Suprapubic skin (tissue), 4 donors: ENCODE measurements around the gene CHRM4. TPM values are rescaled to one million over a fixed set of nuclear protein-coding genes. Genes with fewer than 3 reads are reported as not detected.

Experiments used
- DNase-seq, 2 donors: peaks; one replicate each; pipeline ENCODE4 v3.0.0-alpha.2; 2019; ENCODE audit warnings: low spot score in 2 of 2
- H3K27ac ChIP-seq: fragments of 200-600 bp; sonication (generic); one replicate; pipeline ENCODE4 v1.5.1; 2019
- H3K27me3 ChIP-seq: fragments of 200-600 bp; sonication (generic); one replicate; pipeline ENCODE4 v1.5.1; 2019
- H3K36me3 ChIP-seq: fragments of 200-600 bp; sonication (generic); one replicate; pipeline ENCODE4 v1.5.1; 2019
- H3K4me1 ChIP-seq: fragments of 200-600 bp; sonication (generic); one replicate; pipeline ENCODE4 v1.5.1; 2019
- H3K4me3 ChIP-seq: fragments of 200-600 bp; sonication (generic); one replicate; pipeline ENCODE4 v1.5.1; 2019; ENCODE audit warnings: mild to moderate bottlenecking
- H3K9me3 ChIP-seq: fragments of 200-600 bp; sonication (generic); one replicate; pipeline ENCODE4 v1.5.1; 2019
- EP300 ChIP-seq: sonication (generic); formaldehyde crosslinking; IDR thresholded peaks from one replicate; pipeline ENCODE4 v1.6.1; 2017; ENCODE audit warnings: antibody characterized with exemption
- POLR2A ChIP-seq, 2 donors: fragments of 450-650 bp; IDR thresholded peaks; one replicate each; pipeline ENCODE4 v1.6.1; 2017; ENCODE audit warnings: antibody characterized with exemption in 2 of 2, mild to moderate bottlenecking in 2 of 2, moderate library complexity in 2 of 2
- POLR2AphosphoS5 ChIP-seq, 3 donors: sonication (generic); formaldehyde crosslinking; IDR thresholded peaks; one replicate each; pipeline ENCODE4 v1.6.1; 2017; ENCODE audit warnings: antibody characterized with exemption in 3 of 3
- WGBS: methylation state at CpG from one replicate; pipeline ENCODE4 v1.1.5; 2018; 5-methylcytosine and 5-hydroxymethylcytosine counted together
- total RNA-seq, 4 donors: library from RNA; depleted of rRNA; stranded (reverse); fragments of >200 nt; gene quantifications; one replicate each; pipeline ENCODE4 v1.1.0, GENCODE V29; 2016
- TF ChIP-seq, protein P1 (sequence below), 2 donors: fragments of 200-600 bp in 1 of 2; fragments of 450-650 bp in 1 of 2; sonication (generic) in 1 of 2; IDR thresholded peaks; one replicate each; pipeline ENCODE4 v1.5.1; 2016 to 2019; ENCODE audit warnings: antibody characterized with exemption in 2 of 2, mild to moderate bottlenecking in 1 of 2, moderate library complexity in 1 of 2

The CHRM4 gene
- total RNA-seq, 4 donors from 2014 or later = 0.80 to 3.0 (median 2.6) TPM

DNA sequence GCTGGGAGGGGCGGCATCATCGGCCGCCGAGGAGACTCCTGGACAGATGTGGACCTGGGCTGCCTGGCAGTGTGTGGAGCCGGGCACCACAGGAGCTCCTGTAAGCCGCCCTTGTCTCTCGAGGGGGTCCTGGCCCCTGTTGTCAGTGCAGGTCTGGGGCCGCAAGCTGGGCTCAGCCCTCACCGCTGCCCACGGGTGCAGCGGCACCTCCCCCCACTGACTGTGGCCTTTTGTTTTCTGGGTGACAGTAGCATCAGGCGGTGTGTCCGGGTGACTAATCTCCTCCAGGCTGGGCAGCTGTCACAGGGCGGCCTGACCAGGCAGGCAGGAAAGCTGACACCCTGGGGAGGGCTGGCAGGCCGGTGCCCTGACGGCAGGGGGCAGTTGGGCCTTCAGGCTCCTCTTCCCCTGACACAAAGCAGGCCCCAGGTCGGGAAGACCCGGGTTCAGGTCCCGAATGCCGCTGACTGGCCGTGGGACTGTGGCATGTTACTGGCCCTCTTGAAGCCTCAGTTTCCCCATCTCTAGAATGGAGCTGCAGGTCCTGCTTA is 28.0 kb downstream of the CHRM4 start:
- Histone ChIP-seq H3K36me3 (peaks cover 13% of the 10 kb centered on the region), H3K27me3 (no peaks in the 10 kb centered on the region), H3K4me3 (peak overlapping the region; percentile 38), H3K9me3 (no peaks in the 10 kb centered on the region), H3K4me1 (peaks cover 63% of the 10 kb centered on the region), H3K27ac (peak overlapping the region; percentile 80)
- no peak for DNase-seq
- WGBS = 65% methylated on average over 11 of the region's 21 CpGs
- TF ChIP-seq, protein P1, sequence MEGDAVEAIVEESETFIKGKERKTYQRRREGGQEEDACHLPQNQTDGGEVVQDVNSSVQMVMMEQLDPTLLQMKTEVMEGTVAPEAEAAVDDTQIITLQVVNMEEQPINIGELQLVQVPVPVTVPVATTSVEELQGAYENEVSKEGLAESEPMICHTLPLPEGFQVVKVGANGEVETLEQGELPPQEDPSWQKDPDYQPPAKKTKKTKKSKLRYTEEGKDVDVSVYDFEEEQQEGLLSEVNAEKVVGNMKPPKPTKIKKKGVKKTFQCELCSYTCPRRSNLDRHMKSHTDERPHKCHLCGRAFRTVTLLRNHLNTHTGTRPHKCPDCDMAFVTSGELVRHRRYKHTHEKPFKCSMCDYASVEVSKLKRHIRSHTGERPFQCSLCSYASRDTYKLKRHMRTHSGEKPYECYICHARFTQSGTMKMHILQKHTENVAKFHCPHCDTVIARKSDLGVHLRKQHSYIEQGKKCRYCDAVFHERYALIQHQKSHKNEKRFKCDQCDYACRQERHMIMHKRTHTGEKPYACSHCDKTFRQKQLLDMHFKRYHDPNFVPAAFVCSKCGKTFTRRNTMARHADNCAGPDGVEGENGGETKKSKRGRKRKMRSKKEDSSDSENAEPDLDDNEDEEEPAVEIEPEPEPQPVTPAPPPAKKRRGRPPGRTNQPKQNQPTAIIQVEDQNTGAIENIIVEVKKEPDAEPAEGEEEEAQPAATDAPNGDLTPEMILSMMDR (IDR thresholded peaks at IDR 0.05) = no peak
- TF ChIP-seq POLR2AphosphoS5 (IDR thresholded peaks at IDR 0.05) = no peak
- no peak for TF ChIP-seq POLR2A (IDR thresholded peaks at IDR 0.05)

DNA sequence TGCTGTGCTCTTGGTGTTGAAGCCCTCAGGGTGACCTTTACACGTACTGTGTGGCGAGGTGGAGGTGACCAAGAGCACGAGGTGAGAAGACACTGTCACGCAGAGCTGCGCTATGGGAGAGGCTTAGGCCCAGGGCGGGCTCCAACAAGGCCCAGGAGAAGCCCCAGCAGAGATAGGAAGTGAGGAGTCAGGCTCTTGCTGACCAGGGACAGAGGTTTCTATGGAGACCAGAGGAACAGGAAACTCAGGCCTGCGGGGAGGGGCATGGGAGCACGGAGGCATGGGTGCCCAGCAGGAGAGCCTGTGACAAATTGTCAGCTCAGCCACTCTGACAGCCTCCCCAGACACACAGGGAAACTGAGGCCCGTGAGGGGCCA is 28.6 kb downstream of the CHRM4 start:
- DNase-seq = no peak
- Histone ChIP-seq H3K4me3 (peak overlapping the region; percentile 38), H3K27me3 (no peaks in the 10 kb centered on the region), H3K4me1 (peaks cover 63% of the 10 kb centered on the region), H3K9me3 (no peaks in the 10 kb centered on the region), H3K27ac (peak overlapping the region; percentile 80), H3K36me3 (peaks cover 8% of the 10 kb centered on the region)
- TF ChIP-seq EP300 (no peak), POLR2AphosphoS5 (IDR thresholded peaks at IDR 0.05) (no peak), POLR2A (IDR thresholded peaks at IDR 0.05) (no peak)
- TF ChIP-seq, protein P1 (IDR thresholded peaks at IDR 0.05) = no peak
- 64% methylated on average over 9 of the region's 9 CpGs for WGBS

- TF ChIP-seq, protein P1 (IDR thresholded peaks at IDR 0.05) = no peak
- TF ChIP-seq POLR2AphosphoS5 (IDR thresholded peaks at IDR 0.05) = no peak
- TF ChIP-seq EP300 = no peak
- TF ChIP-seq POLR2A (IDR thresholded peaks at IDR 0.05) = no peak
- DNase-seq = no peak
- peak overlapping the region; percentile 38 for H3K4me3 ChIP-seq
- H3K9me3 ChIP-seq = no peaks in the 10 kb centered on the region
- H3K27me3 ChIP-seq = no peaks in the 10 kb centered on the region
- WGBS = 82% methylated on average over 8 of the region's 20 CpGs
- peaks cover 63% of the 10 kb centered on the region for H3K4me1 ChIP-seq
- peak overlapping the region; percentile 80 for H3K27ac ChIP-seq
- H3K36me3 ChIP-seq = peaks cover 8% of the 10 kb centered on the region
These were observed 29.2 kb downstream of the CHRM4 start for GRCh38 chr11:46362156-46363030.

GRCh38 chr11:46361283-46362155 is 30.1 kb downstream of the CHRM4 start:
- H3K4me1 ChIP-seq = peaks cover 63% of the 10 kb centered on the region
- H3K9me3 ChIP-seq = no peaks in the 10 kb centered on the region
- 28% methylated on average over 15 of the region's 26 CpGs for WGBS
- TF ChIP-seq EP300 = no peak
- TF ChIP-seq, protein P1 (IDR thresholded peaks at IDR 0.05) = no peak
- TF ChIP-seq POLR2AphosphoS5 (IDR thresholded peaks at IDR 0.05) = no peak
- no peak for TF ChIP-seq POLR2A (IDR thresholded peaks at IDR 0.05)
- H3K4me3 ChIP-seq = peak overlapping the region; percentile 38
- H3K36me3 ChIP-seq = peaks cover 4% of the 10 kb centered on the region
- H3K27ac ChIP-seq = peak overlapping the region; percentile 80
- no peaks in the 10 kb centered on the region for H3K27me3 ChIP-seq
- DNase-seq = no peak
